HCT116 (cell line): ENCODE results near the gene TBC1D8. TPM values are rescaled to one million over a fixed set of nuclear protein-coding genes. Genes with fewer than 3 reads are reported as not detected.
A peak's percentile ranks its signal among the peaks of the same experiment; 100 is the strongest.

Source experiments
- ATAC-seq: fragments of 200-7000 bp; cut with Tn5 transposase; 2 replicates; pipeline ENCODE4 v1.9.1; 2020; ENCODE audit warnings: mild to moderate bottlenecking, moderate library complexity
- BruUV-seq: library from RNA; stranded (reverse); fragments of 400-500 nt; replicated peaks from 2 replicates; lab custom pipeline; 2021; lab: Mats Ljungman, UMichigan
- CTCF ChIA-PET: fragments of 300-600 bp; sonication (Branson Sonifier 250); formaldehyde crosslinking; loops from one replicate; lab custom pipeline; 2021; ENCODE audit warnings: antibody characterized with exemption; lab: Charles Lee
- POLR2A ChIA-PET: fragments of 300-600, 350-600 bp; sonication (Branson Sonifier 250); formaldehyde crosslinking; loops from one replicate; lab custom pipeline; 2021; ENCODE audit warnings: antibody characterized with exemption; lab: Charles Lee
- RAD21 ChIA-PET, 2 experiments: fragments of 300-600 bp; sonication (Branson Sonifier 250); formaldehyde crosslinking; loops; one replicate each; lab custom pipeline; 2023; ENCODE audit warnings: low total read pairs in 2 of 2; ENCODE audit not compliant: uncharacterized antibody in 2 of 2, unreplicated experiment in 2 of 2, low non-redundant PET in 1 of 2; lab: Charles Lee
- DNase-seq: peaks from one replicate; pipeline ENCODE4 v3.0.0-alpha.2; 2010; ENCODE audit warnings: low read depth, low spot score
- H2AFZ ChIP-seq: fragments of 200-600 bp; shearing (Covaris generic), sonication (generic); 2 replicates; pipeline ENCODE4 v1.6.1; 2017; ENCODE audit warnings: low read depth, mixed run types, mixed read lengths, antibody characterized with exemption, low read length; ENCODE audit not compliant: poor library complexity, severe bottlenecking
- H3K27ac ChIP-seq: 2 replicates; pipeline ENCODE4 v1.5.1; 2012; ENCODE audit warnings: low read depth, low read length
- H3K27me3 ChIP-seq: fragments of 200-600 bp; sonication (generic); 2 replicates; pipeline ENCODE4 v1.6.1; 2016; ENCODE audit warnings: mixed run types, low read length, mixed read lengths; ENCODE audit not compliant: insufficient read depth
- H3K36me3 ChIP-seq, 2 experiments: fragments of 200-500 bp in 1 of 2; fragments of 200-600 bp in 1 of 2; sonication (Bioruptor generic) in 1 of 2; sonication (generic) in 1 of 2; 2 replicates each; pipeline versions ENCODE4 v1.5.1 to v1.6.1; 2014 to 2016; ENCODE audit warnings: low read length in 2 of 2, inconsistent platforms in 1 of 2, mixed read lengths in 1 of 2, mixed run types in 1 of 2; ENCODE audit not compliant: insufficient read depth in 2 of 2, control insufficient read depth in 1 of 2
- H3K4me1 ChIP-seq, 2 experiments: fragments of 200-600 bp in 1 of 2; sonication (generic) in 1 of 2; 2 replicates each; pipeline versions ENCODE4 v1.5.1 to v1.6.1; 2012 to 2017; ENCODE audit warnings: low read length in 2 of 2, inconsistent platforms in 1 of 2, mild to moderate bottlenecking in 1 of 2, mixed read lengths in 1 of 2, mixed run types in 1 of 2, moderate library complexity in 1 of 2; ENCODE audit not compliant: insufficient read depth in 2 of 2, control insufficient read depth in 1 of 2
- H3K4me2 ChIP-seq: fragments of 200-600 bp; sonication (generic); 2 replicates; pipeline ENCODE4 v1.6.1; 2017; ENCODE audit warnings: mixed run types, low read length, mixed read lengths
- H3K4me3 ChIP-seq, 2 experiments: fragments of 200-600 bp in 1 of 2; sonication (generic) in 1 of 2; replicated peaks in 1 of 2; 2 replicates each; pipeline ENCODE4 v1.5.1; 2011 to 2016; ENCODE audit warnings: low read length in 2 of 2, control low read depth in 1 of 2, low read depth in 1 of 2, mild to moderate bottlenecking in 1 of 2, mixed read lengths in 1 of 2, mixed run types in 1 of 2
- H3K79me2 ChIP-seq: fragments of 200-600 bp; sonication (generic); 2 replicates; pipeline ENCODE4 v1.6.1; 2017; ENCODE audit warnings: mild to moderate bottlenecking, mixed run types, low read length, moderate library complexity, mixed read lengths; ENCODE audit not compliant: insufficient read depth
- H3K9ac ChIP-seq: fragments of 200-600 bp; sonication (generic); 2 replicates; pipeline ENCODE4 v1.6.1; 2016; ENCODE audit warnings: low read length, mixed read lengths
- H3K9me2 ChIP-seq: fragments of 200-600 bp; sonication (generic), shearing (Covaris generic); 2 replicates; pipeline ENCODE4 v1.6.1; 2017; ENCODE audit warnings: mixed run types, mild to moderate bottlenecking, moderate library complexity; ENCODE audit not compliant: insufficient read depth
- H3K9me3 ChIP-seq, 2 experiments: fragments of 200-500 bp in 1 of 2; fragments of 200-600 bp in 1 of 2; sonication (Bioruptor generic) in 1 of 2; sonication (generic) in 1 of 2; 2 replicates each; pipeline ENCODE4 v1.6.1; 2014 to 2017; ENCODE audit warnings: low read length in 2 of 2, mixed read lengths in 2 of 2, inconsistent platforms in 1 of 2, low read depth in 1 of 2, mild to moderate bottlenecking in 1 of 2, mixed run types in 1 of 2, moderate library complexity in 1 of 2; ENCODE audit not compliant: control insufficient read depth in 1 of 2, insufficient read depth in 1 of 2
- H4K20me1 ChIP-seq: fragments of 200-600 bp; sonication (generic), shearing (Covaris generic); 2 replicates; pipeline ENCODE4 v1.6.1; 2017; ENCODE audit warnings: mixed run types, mild to moderate bottlenecking, moderate library complexity; ENCODE audit not compliant: insufficient read depth
- CEBPB ChIP-seq: IDR thresholded peaks from 2 replicates; pipeline ENCODE4 v1.6.1; 2012; ENCODE audit warnings: low read depth
- EGR1 ChIP-seq: IDR thresholded peaks from 2 replicates; pipeline ENCODE4 v1.6.1; 2012; ENCODE audit warnings: low read depth
- EZH2phosphoT487 ChIP-seq: fragments of 200-600 bp; IDR thresholded peaks from 2 replicates; pipeline ENCODE4 v1.6.1; 2018; ENCODE audit warnings: antibody characterized with exemption, borderline replicate concordance
- MAX ChIP-seq: IDR thresholded peaks from 2 replicates; pipeline ENCODE4 v1.6.1; 2012
- POLR2A ChIP-seq: IDR thresholded peaks from 2 replicates; pipeline ENCODE4 v1.7.0; 2011; ENCODE audit warnings: borderline replicate concordance; ENCODE audit not compliant: insufficient read depth, insufficient read length; ENCODE audit errors: extremely low read depth
- POLR2AphosphoS5 ChIP-seq: IDR thresholded peaks from 2 replicates; pipeline ENCODE4 v1.6.1; 2011; ENCODE audit warnings: mild to moderate bottlenecking, low read depth, low read length, moderate library complexity
- REST ChIP-seq: IDR thresholded peaks from 2 replicates; pipeline ENCODE4 v1.6.1; 2012; ENCODE audit warnings: low read depth
- intact Hi-C: fragments of 100-400 bp; cut with micrococcal nuclease; formaldehyde crosslinking; loops from 2 replicates; pipeline ENCODE4 v1.10.0; 2022
- total RNA-seq: library from RNA; stranded (reverse); gene quantifications from one replicate; pipeline ENCODE4 v1.2.1, GENCODE V29; 2021; ENCODE audit not compliant: unreplicated experiment

Gene TBC1D8
- total RNA-seq, 1 experiment from 2014 or later: 44.0 TPM

GRCh38 chr2:101037161-101037755 is 113.9 kb downstream of the TBC1D8 start:
- DNase-seq: no peak
- ChIA-PET POLR2A (interaction anchor here (0.8 to 1.0 kb wide), 2 partner anchors 114 to 168 kb away, joined by 3 to 4 read pairs; partner anchors contain the start of gene TBC1D8), CTCF (interaction anchor here (0.7 to 3.1 kb wide), 13 partner anchors 10 to 307 kb away, joined by 3 to 33 read pairs (median 4); partner anchors contain the start of genes CNOT11 and TBC1D8), RAD21 (interaction anchor here (0.6 to 1.2 kb wide), 2 partner anchors 116 to 168 kb away, joined by 3 to 5 read pairs; no protein-coding TSS in a partner anchor)
- Histone ChIP-seq H3K79me2 (no peaks in the 10 kb centered on the region), H3K4me3 (no peak overlapping the region), H3K9me3 (no peaks in the 10 kb centered on the region), H3K27me3 (no peaks in the 10 kb centered on the region), H3K36me3 (peaks cover 21 to 32% of the 10 kb centered on the region in 2 experiments), H3K9ac (no peak overlapping the region), H3K9me2 (no peaks in the 10 kb centered on the region), H2AFZ (no peak overlapping the region), H4K20me1 (no peaks in the 10 kb centered on the region), H3K4me2 (no peak overlapping the region), H3K27ac (no peak overlapping the region), H3K4me1 (no peaks in the 10 kb centered on the region)
- no peak for ATAC-seq
- intact Hi-C loops: loop anchor here (5.0 kb wide), 1 partner anchor 170 kb away; no protein-coding TSS in a partner anchor
- TF ChIP-seq EZH2phosphoT487 (no peak), POLR2A (no peak), REST (no peak), POLR2AphosphoS5 (no peak), MAX (no peak), CEBPB (no peak), EGR1 (no peak)
- TSS peak; percentile 17 for BruUV-seq
